GM23338 (cell line): ENCODE data around the gene PPP1R3G. TPM values are rescaled to one million over a fixed set of nuclear protein-coding genes. Genes with fewer than 3 reads are reported as not detected.
A peak's percentile ranks its signal among the peaks of the same experiment; 100 is the strongest.

Experiments
- ATAC-seq: fragments of 200-7000 bp; cut with Tn5 transposase; 3 replicates; pipeline ENCODE4 v1.9.1; 2020
- DNase-seq: peaks from one replicate; pipeline ENCODE4 v3.0.0-alpha.2; 2015; ENCODE audit warnings: low spot score
- H2AFZ ChIP-seq: fragments of 200-600 bp; sonication (generic); 2 replicates; pipeline ENCODE4 v1.8.0; 2016; ENCODE audit warnings: antibody characterized with exemption, mild to moderate bottlenecking, moderate library complexity
- H3F3A ChIP-seq: fragments of 200-600 bp; sonication (generic); replicated peaks from 2 replicates; pipeline ENCODE4 v1.8.0; 2017; ENCODE audit warnings: antibody characterized with exemption, mixed run types, low read depth
- H3K27ac ChIP-seq: fragments of 200-600 bp; sonication (generic); 2 replicates; pipeline ENCODE4 v1.6.1; 2016; ENCODE audit warnings: low read depth
- H3K27me3 ChIP-seq: fragments of 200-600 bp; sonication (generic); 2 replicates; pipeline ENCODE4 v1.8.0; 2016; ENCODE audit warnings: mild to moderate bottlenecking, mixed run types, moderate library complexity; ENCODE audit not compliant: insufficient read depth
- H3K36me3 ChIP-seq: fragments of 200-600 bp; sonication (generic); 2 replicates; pipeline ENCODE4 v1.8.0; 2016; ENCODE audit warnings: mild to moderate bottlenecking; ENCODE audit not compliant: insufficient read depth
- H3K4me1 ChIP-seq: fragments of 200-600 bp; sonication (generic); 2 replicates; pipeline ENCODE4 v1.8.0; 2016; ENCODE audit warnings: mild to moderate bottlenecking, moderate library complexity; ENCODE audit not compliant: insufficient read depth
- H3K4me2 ChIP-seq: fragments of 200-600 bp; sonication (generic); 2 replicates; pipeline ENCODE4 v1.7.1; 2017; ENCODE audit warnings: mixed run types
- H3K4me3 ChIP-seq: fragments of 200-600 bp; sonication (generic); 2 replicates; pipeline ENCODE4 v1.6.1; 2016; ENCODE audit warnings: mixed run types
- H3K79me2 ChIP-seq: fragments of 200-600 bp; sonication (generic); replicated peaks from 2 replicates; pipeline ENCODE4 v1.8.0; 2017; ENCODE audit warnings: mild to moderate bottlenecking; ENCODE audit not compliant: insufficient read depth
- H3K9me2 ChIP-seq: fragments of 200-600 bp; sonication (generic); 2 replicates; pipeline ENCODE4 v1.8.0; 2017; ENCODE audit not compliant: insufficient read depth
- H4K20me1 ChIP-seq: fragments of 200-600 bp; sonication (generic); replicated peaks from 2 replicates; pipeline ENCODE4 v1.8.0; 2017; ENCODE audit warnings: mild to moderate bottlenecking; ENCODE audit not compliant: insufficient read depth
- H3K27ac Mint-ChIP-seq: 2 replicates; pipeline ENCODE4 v1.8.0; 2020; ENCODE audit warnings: inconsistent platforms, mild to moderate bottlenecking, moderate library complexity, mixed read lengths
- H3K27me3 Mint-ChIP-seq: 3 replicates; pipeline ENCODE4 v1.8.0; 2022; ENCODE audit warnings: low read depth, mild to moderate bottlenecking, moderate library complexity, mixed read lengths, inconsistent platforms; ENCODE audit not compliant: insufficient read depth, poor library complexity
- H3K36me3 Mint-ChIP-seq: 3 replicates; pipeline ENCODE4 v1.8.0; 2021; ENCODE audit warnings: low read depth, mild to moderate bottlenecking, inconsistent platforms, moderate library complexity, mixed read lengths
- H3K4me1 Mint-ChIP-seq: 3 replicates; pipeline ENCODE4 v1.8.0; 2020; ENCODE audit warnings: mild to moderate bottlenecking, inconsistent platforms, mixed read lengths
- H3K4me3 Mint-ChIP-seq: 3 replicates; pipeline ENCODE4 v1.8.0; 2021; ENCODE audit warnings: moderate library complexity, mild to moderate bottlenecking, inconsistent platforms, mixed read lengths
- H3K9me3 Mint-ChIP-seq: 3 replicates; pipeline ENCODE4 v1.8.0; 2020; ENCODE audit warnings: moderate library complexity, mild to moderate bottlenecking, inconsistent platforms, mixed read lengths
- CREB1 ChIP-seq: fragments of 250-450 bp; sonication (Bioruptor Pico); IDR thresholded peaks from 2 replicates; pipeline ENCODE4 v1.5.0; 2020; ENCODE audit warnings: low read depth, mild to moderate bottlenecking, moderate library complexity
- EZH2 ChIP-seq: fragments of 200-600 bp; sonication (generic); IDR thresholded peaks from one replicate; pipeline ENCODE4 v1.8.0; 2017; ENCODE audit warnings: antibody characterized with exemption, mild to moderate bottlenecking, low read depth; ENCODE audit not compliant: unreplicated experiment
- EZH2phosphoT487 ChIP-seq: fragments of 200-600 bp; sonication (generic); IDR thresholded peaks from one replicate; pipeline ENCODE4 v1.8.1; 2018; ENCODE audit warnings: antibody characterized with exemption; ENCODE audit not compliant: unreplicated experiment
- JUNB ChIP-seq: IDR thresholded peaks from one replicate; pipeline ENCODE4 v1.6.1; 2016; ENCODE audit warnings: antibody characterized with exemption; ENCODE audit not compliant: unreplicated experiment
- NANOG ChIP-seq: IDR thresholded peaks from 2 replicates; pipeline ENCODE4 v1.6.1; 2016; ENCODE audit warnings: antibody characterized with exemption, borderline replicate concordance
- POLR2AphosphoS5 ChIP-seq: IDR thresholded peaks from 2 replicates; pipeline ENCODE4 v1.6.1; 2016; ENCODE audit warnings: antibody characterized with exemption, low read depth
- STAT1 ChIP-seq: IDR thresholded peaks from one replicate; pipeline ENCODE4 v1.6.1; 2016; ENCODE audit warnings: antibody characterized with exemption; ENCODE audit not compliant: unreplicated experiment
- ZNF114 ChIP-seq: fragments of 250-450 bp; sonication (Bioruptor Pico); IDR thresholded peaks from 2 replicates; pipeline ENCODE4 v1.5.0; 2020; ENCODE audit warnings: mild to moderate bottlenecking, moderate library complexity
- ZNF331 ChIP-seq: fragments of 250-450 bp; sonication (Bioruptor Pico); IDR thresholded peaks from 2 replicates; pipeline ENCODE4 v1.5.0; 2020; ENCODE audit warnings: low read depth, mild to moderate bottlenecking, moderate library complexity
- polyA plus RNA-seq: library from polyadenylated mRNA; unstranded; fragments of >200 nt; fragmentation: Nextera tagmentation; extraction: Ambion mirVana; gene quantifications from 2 replicates; pipeline ENCODE4 v1.2.1, GENCODE V29; 2016
- total RNA-seq: library from RNA; depleted of rRNA; stranded (reverse); fragments of >200 nt; shearing (Covaris generic); gene quantifications from 2 replicates; pipeline ENCODE4 v1.2.3, GENCODE V29; 2014
- TF ChIP-seq, protein P1 (sequence below): IDR thresholded peaks from one replicate; pipeline ENCODE4 v1.6.1; 2018; ENCODE audit warnings: antibody characterized with exemption; ENCODE audit not compliant: unreplicated experiment
- TF ChIP-seq, protein P2 (sequence below), 2 experiments: fragments of 200-600 bp in 1 of 2; sonication (generic) in 1 of 2; conservative IDR thresholded peaks; 2 replicates each; pipeline versions ENCODE4 v1.5.1 to v1.6.1; 2016 to 2017; ENCODE audit warnings: antibody characterized with exemption in 2 of 2, low read depth in 2 of 2, mild to moderate bottlenecking in 2 of 2, moderate library complexity in 1 of 2
- TF ChIP-seq, protein P3 (sequence below): IDR thresholded peaks from 2 replicates; pipeline ENCODE4 v1.6.1; 2016; ENCODE audit warnings: antibody characterized with exemption
- TF ChIP-seq, protein P4 (sequence below): fragments of 250-450 bp; sonication (Bioruptor Pico); IDR thresholded peaks from 2 replicates; pipeline ENCODE4 v1.5.0; 2020; ENCODE audit warnings: mild to moderate bottlenecking, moderate library complexity

The PPP1R3G gene
- total and polyA plus RNA-seq, 2 experiments from 2014 or later = 0.13 to 0.24 TPM

DNA sequence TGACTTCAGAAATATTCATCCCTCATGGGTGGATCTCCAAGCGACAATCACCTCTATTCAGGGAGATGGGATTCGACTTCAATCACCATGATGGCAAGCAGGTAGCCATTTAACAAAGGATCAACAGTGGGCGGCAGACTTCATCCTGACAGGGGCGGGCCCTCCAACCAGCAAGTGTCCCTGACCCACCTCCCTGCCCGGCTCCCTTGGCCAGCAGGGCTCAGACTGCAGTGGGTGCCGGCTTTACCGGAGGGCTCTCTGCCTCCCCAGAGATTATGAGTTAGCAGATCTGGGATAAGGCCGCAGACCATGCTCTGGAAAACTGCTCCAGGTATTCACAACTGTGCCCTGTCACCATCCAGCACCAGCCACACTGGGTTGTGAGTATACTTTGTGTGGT lies 39.4 kb downstream of the PPP1R3G start:
- H3K27me3 ChIP-seq = no peaks in the 10 kb centered on the region
- no peak overlapping the region for H3K4me2 ChIP-seq
- no peaks in the 10 kb centered on the region for H3K9me2 ChIP-seq
- no peaks in the 10 kb centered on the region for H3F3A ChIP-seq
- H3K4me3 ChIP-seq = no peak overlapping the region
- no peak overlapping the region for H3K4me3 Mint-ChIP-seq
- no peaks in the 10 kb centered on the region for H3K36me3 ChIP-seq
- peaks cover 18% of the 10 kb centered on the region for H3K4me1 Mint-ChIP-seq
- TF ChIP-seq, protein P1, sequence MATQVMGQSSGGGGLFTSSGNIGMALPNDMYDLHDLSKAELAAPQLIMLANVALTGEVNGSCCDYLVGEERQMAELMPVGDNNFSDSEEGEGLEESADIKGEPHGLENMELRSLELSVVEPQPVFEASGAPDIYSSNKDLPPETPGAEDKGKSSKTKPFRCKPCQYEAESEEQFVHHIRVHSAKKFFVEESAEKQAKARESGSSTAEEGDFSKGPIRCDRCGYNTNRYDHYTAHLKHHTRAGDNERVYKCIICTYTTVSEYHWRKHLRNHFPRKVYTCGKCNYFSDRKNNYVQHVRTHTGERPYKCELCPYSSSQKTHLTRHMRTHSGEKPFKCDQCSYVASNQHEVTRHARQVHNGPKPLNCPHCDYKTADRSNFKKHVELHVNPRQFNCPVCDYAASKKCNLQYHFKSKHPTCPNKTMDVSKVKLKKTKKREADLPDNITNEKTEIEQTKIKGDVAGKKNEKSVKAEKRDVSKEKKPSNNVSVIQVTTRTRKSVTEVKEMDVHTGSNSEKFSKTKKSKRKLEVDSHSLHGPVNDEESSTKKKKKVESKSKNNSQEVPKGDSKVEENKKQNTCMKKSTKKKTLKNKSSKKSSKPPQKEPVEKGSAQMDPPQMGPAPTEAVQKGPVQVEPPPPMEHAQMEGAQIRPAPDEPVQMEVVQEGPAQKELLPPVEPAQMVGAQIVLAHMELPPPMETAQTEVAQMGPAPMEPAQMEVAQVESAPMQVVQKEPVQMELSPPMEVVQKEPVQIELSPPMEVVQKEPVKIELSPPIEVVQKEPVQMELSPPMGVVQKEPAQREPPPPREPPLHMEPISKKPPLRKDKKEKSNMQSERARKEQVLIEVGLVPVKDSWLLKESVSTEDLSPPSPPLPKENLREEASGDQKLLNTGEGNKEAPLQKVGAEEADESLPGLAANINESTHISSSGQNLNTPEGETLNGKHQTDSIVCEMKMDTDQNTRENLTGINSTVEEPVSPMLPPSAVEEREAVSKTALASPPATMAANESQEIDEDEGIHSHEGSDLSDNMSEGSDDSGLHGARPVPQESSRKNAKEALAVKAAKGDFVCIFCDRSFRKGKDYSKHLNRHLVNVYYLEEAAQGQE = no peak
- TF ChIP-seq EZH2 = no peak
- TF ChIP-seq, protein P2, sequence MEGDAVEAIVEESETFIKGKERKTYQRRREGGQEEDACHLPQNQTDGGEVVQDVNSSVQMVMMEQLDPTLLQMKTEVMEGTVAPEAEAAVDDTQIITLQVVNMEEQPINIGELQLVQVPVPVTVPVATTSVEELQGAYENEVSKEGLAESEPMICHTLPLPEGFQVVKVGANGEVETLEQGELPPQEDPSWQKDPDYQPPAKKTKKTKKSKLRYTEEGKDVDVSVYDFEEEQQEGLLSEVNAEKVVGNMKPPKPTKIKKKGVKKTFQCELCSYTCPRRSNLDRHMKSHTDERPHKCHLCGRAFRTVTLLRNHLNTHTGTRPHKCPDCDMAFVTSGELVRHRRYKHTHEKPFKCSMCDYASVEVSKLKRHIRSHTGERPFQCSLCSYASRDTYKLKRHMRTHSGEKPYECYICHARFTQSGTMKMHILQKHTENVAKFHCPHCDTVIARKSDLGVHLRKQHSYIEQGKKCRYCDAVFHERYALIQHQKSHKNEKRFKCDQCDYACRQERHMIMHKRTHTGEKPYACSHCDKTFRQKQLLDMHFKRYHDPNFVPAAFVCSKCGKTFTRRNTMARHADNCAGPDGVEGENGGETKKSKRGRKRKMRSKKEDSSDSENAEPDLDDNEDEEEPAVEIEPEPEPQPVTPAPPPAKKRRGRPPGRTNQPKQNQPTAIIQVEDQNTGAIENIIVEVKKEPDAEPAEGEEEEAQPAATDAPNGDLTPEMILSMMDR (conservative IDR thresholded peaks at IDR 0.05; ENCODE audit: low read depth in 2 of 2) = no peak
- no peak for TF ChIP-seq NANOG
- no peak for TF ChIP-seq ZNF331 (CRISPR knock-in tag)
- TF ChIP-seq, protein P3, sequence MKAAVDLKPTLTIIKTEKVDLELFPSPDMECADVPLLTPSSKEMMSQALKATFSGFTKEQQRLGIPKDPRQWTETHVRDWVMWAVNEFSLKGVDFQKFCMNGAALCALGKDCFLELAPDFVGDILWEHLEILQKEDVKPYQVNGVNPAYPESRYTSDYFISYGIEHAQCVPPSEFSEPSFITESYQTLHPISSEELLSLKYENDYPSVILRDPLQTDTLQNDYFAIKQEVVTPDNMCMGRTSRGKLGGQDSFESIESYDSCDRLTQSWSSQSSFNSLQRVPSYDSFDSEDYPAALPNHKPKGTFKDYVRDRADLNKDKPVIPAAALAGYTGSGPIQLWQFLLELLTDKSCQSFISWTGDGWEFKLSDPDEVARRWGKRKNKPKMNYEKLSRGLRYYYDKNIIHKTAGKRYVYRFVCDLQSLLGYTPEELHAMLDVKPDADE = no peak
- TF ChIP-seq, protein P4, sequence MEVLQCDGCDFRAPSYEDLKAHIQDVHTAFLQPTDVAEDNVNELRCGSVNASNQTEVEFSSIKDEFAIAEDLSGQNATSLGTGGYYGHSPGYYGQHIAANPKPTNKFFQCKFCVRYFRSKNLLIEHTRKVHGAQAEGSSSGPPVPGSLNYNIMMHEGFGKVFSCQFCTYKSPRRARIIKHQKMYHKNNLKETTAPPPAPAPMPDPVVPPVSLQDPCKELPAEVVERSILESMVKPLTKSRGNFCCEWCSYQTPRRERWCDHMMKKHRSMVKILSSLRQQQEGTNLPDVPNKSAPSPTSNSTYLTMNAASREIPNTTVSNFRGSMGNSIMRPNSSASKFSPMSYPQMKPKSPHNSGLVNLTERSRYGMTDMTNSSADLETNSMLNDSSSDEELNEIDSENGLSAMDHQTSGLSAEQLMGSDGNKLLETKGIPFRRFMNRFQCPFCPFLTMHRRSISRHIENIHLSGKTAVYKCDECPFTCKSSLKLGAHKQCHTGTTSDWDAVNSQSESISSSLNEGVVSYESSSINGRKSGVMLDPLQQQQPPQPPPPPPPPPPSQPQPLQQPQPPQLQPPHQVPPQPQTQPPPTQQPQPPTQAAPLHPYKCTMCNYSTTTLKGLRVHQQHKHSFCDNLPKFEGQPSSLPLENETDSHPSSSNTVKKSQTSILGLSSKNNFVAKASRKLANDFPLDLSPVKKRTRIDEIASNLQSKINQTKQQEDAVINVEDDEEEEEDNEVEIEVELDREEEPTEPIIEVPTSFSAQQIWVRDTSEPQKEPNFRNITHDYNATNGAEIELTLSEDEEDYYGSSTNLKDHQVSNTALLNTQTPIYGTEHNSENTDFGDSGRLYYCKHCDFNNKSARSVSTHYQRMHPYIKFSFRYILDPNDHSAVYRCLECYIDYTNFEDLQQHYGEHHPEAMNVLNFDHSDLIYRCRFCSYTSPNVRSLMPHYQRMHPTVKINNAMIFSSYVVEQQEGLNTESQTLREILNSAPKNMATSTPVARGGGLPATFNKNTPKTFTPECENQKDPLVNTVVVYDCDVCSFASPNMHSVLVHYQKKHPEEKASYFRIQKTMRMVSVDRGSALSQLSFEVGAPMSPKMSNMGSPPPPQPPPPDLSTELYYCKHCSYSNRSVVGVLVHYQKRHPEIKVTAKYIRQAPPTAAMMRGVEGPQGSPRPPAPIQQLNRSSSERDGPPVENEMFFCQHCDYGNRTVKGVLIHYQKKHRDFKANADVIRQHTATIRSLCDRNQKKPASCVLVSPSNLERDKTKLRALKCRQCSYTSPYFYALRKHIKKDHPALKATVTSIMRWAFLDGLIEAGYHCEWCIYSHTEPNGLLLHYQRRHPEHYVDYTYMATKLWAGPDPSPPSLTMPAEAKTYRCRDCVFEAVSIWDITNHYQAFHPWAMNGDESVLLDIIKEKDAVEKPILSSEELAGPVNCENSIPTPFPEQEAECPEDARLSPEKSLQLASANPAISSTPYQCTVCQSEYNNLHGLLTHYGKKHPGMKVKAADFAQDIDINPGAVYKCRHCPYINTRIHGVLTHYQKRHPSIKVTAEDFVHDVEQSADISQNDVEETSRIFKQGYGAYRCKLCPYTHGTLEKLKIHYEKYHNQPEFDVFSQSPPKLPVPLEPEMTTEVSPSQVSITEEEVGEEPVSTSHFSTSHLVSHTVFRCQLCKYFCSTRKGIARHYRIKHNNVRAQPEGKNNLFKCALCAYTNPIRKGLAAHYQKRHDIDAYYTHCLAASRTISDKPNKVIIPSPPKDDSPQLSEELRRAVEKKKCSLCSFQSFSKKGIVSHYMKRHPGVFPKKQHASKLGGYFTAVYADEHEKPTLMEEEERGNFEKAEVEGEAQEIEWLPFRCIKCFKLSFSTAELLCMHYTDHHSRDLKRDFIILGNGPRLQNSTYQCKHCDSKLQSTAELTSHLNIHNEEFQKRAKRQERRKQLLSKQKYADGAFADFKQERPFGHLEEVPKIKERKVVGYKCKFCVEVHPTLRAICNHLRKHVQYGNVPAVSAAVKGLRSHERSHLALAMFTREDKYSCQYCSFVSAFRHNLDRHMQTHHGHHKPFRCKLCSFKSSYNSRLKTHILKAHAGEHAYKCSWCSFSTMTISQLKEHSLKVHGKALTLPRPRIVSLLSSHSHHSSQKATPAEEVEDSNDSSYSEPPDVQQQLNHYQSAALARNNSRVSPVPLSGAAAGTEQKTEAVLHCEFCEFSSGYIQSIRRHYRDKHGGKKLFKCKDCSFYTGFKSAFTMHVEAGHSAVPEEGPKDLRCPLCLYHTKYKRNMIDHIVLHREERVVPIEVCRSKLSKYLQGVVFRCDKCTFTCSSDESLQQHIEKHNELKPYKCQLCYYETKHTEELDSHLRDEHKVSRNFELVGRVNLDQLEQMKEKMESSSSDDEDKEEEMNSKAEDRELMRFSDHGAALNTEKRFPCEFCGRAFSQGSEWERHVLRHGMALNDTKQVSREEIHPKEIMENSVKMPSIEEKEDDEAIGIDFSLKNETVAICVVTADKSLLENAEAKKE = no peak
- TF ChIP-seq STAT1 = no peak
- no peak for TF ChIP-seq POLR2AphosphoS5
- no peak for TF ChIP-seq CREB1 (CRISPR knock-in tag)
- no peak for TF ChIP-seq JUNB
- no peak for TF ChIP-seq EZH2phosphoT487
- no peak for TF ChIP-seq ZNF114 (CRISPR knock-in tag)
- H4K20me1 ChIP-seq = no peaks in the 10 kb centered on the region; the same call in 1 of the 2 replicates
- DNase-seq (no peak), ATAC-seq (peak; percentile 25; the same call in 1 of the 3 replicates)
- H3K79me2 ChIP-seq = no peaks in the 10 kb centered on the region
- no peak overlapping the region for H3K27ac ChIP-seq
- peaks cover 2% of the 10 kb centered on the region; the same call in 1 of the 3 replicates for H3K9me3 Mint-ChIP-seq
- peaks cover 11% of the 10 kb centered on the region for H3K36me3 Mint-ChIP-seq
- H2AFZ ChIP-seq = no peak overlapping the region
- H3K27ac Mint-ChIP-seq = no peak overlapping the region
- no peaks in the 10 kb centered on the region for H3K4me1 ChIP-seq
- peaks cover 2% of the 10 kb centered on the region for H3K27me3 Mint-ChIP-seq
